Measurements from ENCODE around the gene OXSR1.

GRCh38 chr3:38253704-38254103 lies 88.4 kb downstream of the OXSR1 start:
- TF ChIP-seq CTCF (IDR thresholded peaks at IDR 0.05) (no peak), POLR2A (IDR thresholded peaks at IDR 0.05) (no peak)

Data from body of pancreas (tissue), 4 donors.